Astrocyte (in vitro differentiated cells and primary cell): ENCODE results near the gene MIB1. TPM values are rescaled to one million over a fixed set of nuclear protein-coding genes. Genes with fewer than 3 reads are reported as not detected.

Experiments used
- DNase-seq: peaks from one replicate; pipeline ENCODE4 v3.0.0-alpha.2; 2010; ENCODE audit warnings: low read depth
- FAIRE-seq: peaks from 2 replicates; lab custom pipeline; 2011; peaks lifted over from hg19 to GRCh38; lab: Jason Lieb, UNC
- H2AFZ ChIP-seq: 2 replicates; pipeline ENCODE4 v1.6.0; 2012; ENCODE audit warnings: low read depth, low read length, inconsistent platforms
- H3K27ac ChIP-seq: 2 replicates; pipeline ENCODE4 v1.5.1; 2011; ENCODE audit warnings: low read depth, low read length, inconsistent platforms
- H3K27me3 ChIP-seq: 2 replicates; pipeline ENCODE4 v1.6.0; 2011; ENCODE audit warnings: low read length, inconsistent platforms; ENCODE audit not compliant: insufficient read depth
- H3K36me3 ChIP-seq: 2 replicates; pipeline ENCODE4 v1.5.1; 2011; ENCODE audit warnings: low read length, inconsistent platforms; ENCODE audit not compliant: insufficient read depth
- H3K4me1 ChIP-seq: 2 replicates; pipeline ENCODE4 v1.5.1; 2011; ENCODE audit warnings: low read length, inconsistent platforms; ENCODE audit not compliant: insufficient read depth
- H3K4me2 ChIP-seq: 2 replicates; pipeline ENCODE4 v1.6.0; 2012; ENCODE audit warnings: low read length, inconsistent platforms
- H3K4me3 ChIP-seq: 2 replicates; pipeline ENCODE4 v1.5.1; 2011; ENCODE audit warnings: low read depth, mild to moderate bottlenecking, low read length, inconsistent platforms; ENCODE audit not compliant: insufficient read depth
- H3K79me2 ChIP-seq: 2 replicates; pipeline ENCODE4 v1.6.0; 2012; ENCODE audit warnings: mild to moderate bottlenecking, low read length, inconsistent platforms; ENCODE audit not compliant: insufficient read depth
- H3K9ac ChIP-seq: 2 replicates; pipeline ENCODE4 v1.6.0; 2012; ENCODE audit warnings: mild to moderate bottlenecking, low read length, inconsistent platforms
- H3K9me3 ChIP-seq: 2 replicates; pipeline ENCODE4 v1.5.1; 2012; ENCODE audit warnings: low read depth, mild to moderate bottlenecking, low read length, inconsistent platforms; ENCODE audit not compliant: insufficient read depth
- H4K20me1 ChIP-seq: 2 replicates; pipeline ENCODE4 v1.6.0; 2012; ENCODE audit warnings: low read length, inconsistent platforms; ENCODE audit not compliant: insufficient read depth
- H3K27ac Mint-ChIP-seq: one replicate; pipeline ENCODE4 v1.8.0; 2021; ENCODE audit warnings: mild to moderate bottlenecking, mixed read lengths; ENCODE audit not compliant: unreplicated experiment
- H3K27me3 Mint-ChIP-seq: one replicate; pipeline ENCODE4 v1.8.0; 2021; ENCODE audit warnings: low read depth, mixed read lengths; ENCODE audit not compliant: unreplicated experiment
- H3K36me3 Mint-ChIP-seq: one replicate; pipeline ENCODE4 v1.8.0; 2021; ENCODE audit warnings: low read depth, mixed read lengths; ENCODE audit not compliant: unreplicated experiment
- H3K4me1 Mint-ChIP-seq: one replicate; pipeline ENCODE4 v1.8.0; 2021; ENCODE audit warnings: low read depth, mixed read lengths; ENCODE audit not compliant: unreplicated experiment
- H3K4me3 Mint-ChIP-seq: one replicate; pipeline ENCODE4 v1.8.0; 2021; ENCODE audit warnings: mild to moderate bottlenecking, moderate library complexity, mixed read lengths; ENCODE audit not compliant: unreplicated experiment
- H3K9me3 Mint-ChIP-seq: one replicate; pipeline ENCODE4 v1.8.0; 2021; ENCODE audit warnings: mild to moderate bottlenecking, mixed read lengths; ENCODE audit not compliant: unreplicated experiment
- CTCF ChIP-seq: IDR thresholded peaks from 2 replicates; pipeline ENCODE4 v1.5.1; 2011; ENCODE audit warnings: low read depth, mild to moderate bottlenecking, inconsistent platforms, low read length, moderate library complexity; ENCODE audit not compliant: insufficient read depth
- EZH2 ChIP-seq: IDR thresholded peaks from 2 replicates; pipeline ENCODE4 v1.6.1; 2012; ENCODE audit warnings: mild to moderate bottlenecking, low read length, inconsistent platforms; ENCODE audit not compliant: insufficient read depth
- total RNA-seq: library from RNA; stranded (reverse); gene quantifications from 2 replicates; pipeline ENCODE4 v1.2.1, GENCODE V29; 2021

Gene MIB1
- total RNA-seq, 1 donor from 2014 or later, result 56.1 TPM

GRCh38 chr18:21833604-21834298, 93.2 kb downstream of the MIB1 start:
- H3K4me1 Mint-ChIP-seq, result peaks cover 10% of the 10 kb centered on the region
- no peaks in the 10 kb centered on the region for H3K9me3 Mint-ChIP-seq
- FAIRE-seq, result no peak

GRCh38 chr18:21834299-21834660, 93.7 kb downstream of the MIB1 start:
- Mint-ChIP-seq H3K27ac (no peak overlapping the region), H3K9me3 (no peaks in the 10 kb centered on the region), H3K4me1 (peaks cover 10% of the 10 kb centered on the region), H3K4me3 (no peak overlapping the region), H3K36me3 (no peaks in the 10 kb centered on the region), H3K27me3 (no peaks in the 10 kb centered on the region)
- no peak overlapping the region for H3K4me2 ChIP-seq
- H3K79me2 ChIP-seq, result no peaks in the 10 kb centered on the region
- DNase-seq (no peak), FAIRE-seq (no peak)
- H3K27me3 ChIP-seq, result no peaks in the 10 kb centered on the region
- no peak overlapping the region for H3K4me3 ChIP-seq
- H3K27ac ChIP-seq, result no peak overlapping the region
- peaks cover 4% of the 10 kb centered on the region for H4K20me1 ChIP-seq
- no peak overlapping the region for H3K9ac ChIP-seq
- no peaks in the 10 kb centered on the region for H3K9me3 ChIP-seq
- H3K4me1 ChIP-seq, result no peaks in the 10 kb centered on the region
- peaks cover 7% of the 10 kb centered on the region for H3K36me3 ChIP-seq
- H2AFZ ChIP-seq, result no peak overlapping the region
- TF ChIP-seq EZH2, result no peak
- TF ChIP-seq CTCF, result no peak

More at GRCh38 chr18:21833604-21834298, 93.2 kb downstream of the MIB1 start:
- Mint-ChIP-seq H3K36me3 (no peaks in the 10 kb centered on the region), H3K4me3 (no peak overlapping the region), H3K27ac (no peak overlapping the region), H3K27me3 (no peaks in the 10 kb centered on the region)
- Histone ChIP-seq H3K27ac (no peak overlapping the region), H3K4me2 (no peak overlapping the region), H2AFZ (no peak overlapping the region), H4K20me1 (peaks cover 4% of the 10 kb centered on the region), H3K79me2 (no peaks in the 10 kb centered on the region), H3K27me3 (no peaks in the 10 kb centered on the region), H3K4me1 (no peaks in the 10 kb centered on the region), H3K36me3 (peaks cover 3% of the 10 kb centered on the region), H3K9me3 (no peaks in the 10 kb centered on the region), H3K9ac (no peak overlapping the region), H3K4me3 (no peak overlapping the region)
- no peak for TF ChIP-seq EZH2
- TF ChIP-seq CTCF, result no peak
- DNase-seq, result no peak

GRCh38 chr18:21841570-21841969, 101.0 kb downstream of the MIB1 start:
- H3K36me3 ChIP-seq, result peaks cover 10% of the 10 kb centered on the region
- no peak for TF ChIP-seq CTCF
- no peak for TF ChIP-seq EZH2
- Mint-ChIP-seq H3K27me3 (no peaks in the 10 kb centered on the region), H3K36me3 (peaks cover 9% of the 10 kb centered on the region), H3K4me3 (no peak overlapping the region), H3K27ac (no peak overlapping the region), H3K4me1 (no peaks in the 10 kb centered on the region), H3K9me3 (no peaks in the 10 kb centered on the region)
- no peaks in the 10 kb centered on the region for H3K9me3 ChIP-seq
- no peaks in the 10 kb centered on the region for H3K79me2 ChIP-seq
- no peak overlapping the region for H2AFZ ChIP-seq
- H3K4me3 ChIP-seq, result no peak overlapping the region
- no peak overlapping the region for H3K9ac ChIP-seq
- DNase-seq (no peak), FAIRE-seq (no peak)
- H3K4me2 ChIP-seq, result no peak overlapping the region
- no peak overlapping the region for H3K27ac ChIP-seq
- H4K20me1 ChIP-seq, result no peaks in the 10 kb centered on the region
- no peaks in the 10 kb centered on the region for H3K27me3 ChIP-seq
- H3K4me1 ChIP-seq, result no peaks in the 10 kb centered on the region
